Glomerular visceral epithelial cell (primary cell): Measurements from ENCODE around the gene ACOT4.
"Not testable (repeated sequence)": the region's sequence is repeated elsewhere in the genome, so short reads cannot be mapped to it uniquely, and the experiment has no call there.

Experiments used
- DNase-seq: peaks from one replicate; pipeline ENCODE4 v3.0.0-alpha.2; 2016; ENCODE audit errors: extremely low spot score

Gene ACOT4

DNA sequence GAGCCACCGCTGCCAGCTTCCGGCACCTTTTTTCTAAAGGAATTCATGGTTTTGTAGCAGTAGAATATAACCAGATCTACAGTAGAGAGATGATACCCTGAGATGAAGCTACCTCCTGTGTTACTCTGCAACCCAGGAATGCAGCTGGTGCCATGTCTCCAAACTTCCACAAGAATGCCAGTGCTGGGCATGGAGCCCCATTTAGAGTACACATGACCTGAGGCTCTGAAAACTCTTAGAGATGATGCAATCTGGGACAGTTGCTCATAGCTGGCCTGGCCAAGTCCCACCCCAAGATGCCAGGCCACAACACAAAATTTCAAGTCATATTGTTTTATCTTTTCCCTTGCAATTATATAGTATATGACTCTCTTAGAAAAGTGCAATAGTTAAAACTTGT is 14.5 kb upstream of the ACOT4 start:
- DNase-seq: not testable (repeated sequence)

DNA sequence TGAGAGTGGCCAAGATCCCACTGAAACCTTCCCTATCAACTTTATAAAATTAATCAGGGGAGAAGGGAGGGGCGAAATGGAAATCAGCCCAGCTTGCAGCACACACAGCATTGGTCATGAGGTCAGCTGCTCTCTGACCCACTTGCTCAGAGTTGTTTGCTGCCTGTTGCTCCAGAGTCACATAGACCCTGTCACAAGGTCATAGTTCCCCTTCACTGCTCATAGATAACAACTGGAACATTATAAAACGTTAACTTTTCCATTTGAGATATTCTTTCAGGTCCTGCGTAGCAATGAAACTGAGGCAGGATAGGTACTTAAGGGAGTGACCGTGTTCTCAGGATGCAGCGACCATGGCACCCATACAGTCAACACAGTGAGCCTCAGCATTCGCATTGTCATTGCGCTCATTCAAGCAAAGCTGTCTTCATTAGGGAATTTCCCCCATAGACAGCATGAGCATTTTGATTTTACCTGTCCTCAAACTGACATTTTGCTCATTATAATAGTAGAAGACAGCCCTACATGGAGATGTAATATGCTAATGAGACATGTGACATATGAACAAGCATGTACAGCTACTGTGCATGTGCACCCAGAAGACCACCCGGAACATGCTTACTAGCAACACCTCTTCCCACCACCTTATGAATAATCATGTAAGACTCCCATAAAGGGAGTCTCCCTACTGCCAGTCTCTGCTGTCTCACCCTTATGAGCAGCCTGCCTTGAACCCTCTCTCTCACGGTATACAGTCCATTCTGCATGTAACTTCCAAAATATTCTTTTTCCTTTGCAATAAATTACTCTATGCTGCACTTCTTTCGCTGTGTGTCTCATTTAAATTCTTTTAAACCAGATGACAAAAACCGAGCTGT is 9.3 kb upstream of the ACOT4 start:
- DNase-seq: not testable (repeated sequence)

DNA sequence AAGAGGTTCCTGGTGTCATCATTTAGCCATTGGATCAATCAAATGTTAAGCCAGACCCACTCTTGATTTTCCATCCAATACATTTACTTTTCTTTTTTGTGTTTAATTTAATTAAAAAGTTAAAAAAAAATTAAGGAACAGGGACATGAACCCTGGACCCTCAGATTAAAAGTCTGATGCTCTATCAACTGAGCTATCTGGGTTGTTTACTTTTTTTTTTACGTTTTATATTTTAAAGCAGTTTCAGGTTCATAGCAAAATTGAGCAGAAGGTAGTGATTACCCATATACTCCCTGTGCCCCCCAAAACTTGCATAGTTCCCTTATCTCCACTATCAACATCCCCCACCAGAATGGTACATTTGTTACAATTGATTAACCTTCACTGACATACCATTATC is 3.0 kb upstream of the ACOT4 start:
- DNase-seq: no peak

DNA sequence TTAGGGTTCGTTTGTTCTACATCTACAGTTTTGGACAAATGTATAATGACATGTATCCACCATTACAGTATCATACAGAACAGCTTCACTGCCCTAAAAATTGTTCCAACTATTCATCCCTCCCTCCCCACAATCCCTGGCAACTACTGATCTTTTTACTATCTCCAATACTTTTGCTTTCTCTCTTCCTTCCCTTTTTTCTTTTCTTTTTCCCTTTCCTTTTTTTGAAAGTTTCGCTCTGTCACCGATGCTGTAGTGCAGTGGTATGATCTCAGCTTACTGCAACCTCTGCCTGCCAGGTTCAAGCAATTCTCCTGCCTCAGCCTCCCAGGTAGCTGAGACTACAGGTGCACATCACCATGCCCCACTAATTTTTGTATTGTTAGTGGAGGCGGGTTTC is 2.6 kb upstream of the ACOT4 start:
- DNase-seq: no peak

DNA sequence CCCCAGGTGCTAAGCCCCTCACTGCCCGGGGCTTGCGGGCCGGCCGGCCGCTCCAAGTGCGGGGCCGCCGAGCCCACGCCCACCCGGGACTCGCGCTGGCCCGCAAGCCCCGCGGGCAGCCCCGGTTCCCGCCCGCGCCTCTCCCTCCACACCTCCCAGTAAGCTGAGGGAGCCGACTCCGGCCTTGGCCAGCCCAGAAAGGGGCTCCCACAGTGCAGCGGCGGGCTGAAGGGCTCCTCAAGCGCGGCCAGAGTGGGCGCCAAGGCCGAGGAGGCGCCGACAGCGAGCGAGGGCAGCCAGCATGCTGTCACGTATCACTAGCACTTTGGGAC is 1.0 kb upstream of the ACOT4 start:
- not testable (repeated sequence) for DNase-seq

DNA sequence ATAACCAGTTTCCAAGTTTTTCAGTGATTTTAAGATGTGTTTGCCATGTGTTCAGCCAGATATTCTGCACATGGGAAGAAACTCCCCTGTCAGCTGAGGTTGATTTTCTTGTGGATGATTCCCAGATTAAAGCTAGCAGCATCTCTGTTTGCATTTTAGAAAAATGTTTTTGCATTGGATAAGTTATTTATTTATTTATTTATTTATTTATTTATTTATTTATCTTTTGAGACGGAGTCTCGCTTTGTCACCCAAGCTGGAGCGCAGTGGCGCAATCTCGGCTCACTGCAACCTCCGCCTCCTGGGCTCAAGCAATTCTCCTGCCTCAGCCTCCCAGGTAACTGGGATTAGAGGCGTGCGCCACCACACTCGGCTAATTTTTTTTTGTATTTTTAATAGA is 2.8 kb downstream of the ACOT4 start:
- no peak for DNase-seq

DNA sequence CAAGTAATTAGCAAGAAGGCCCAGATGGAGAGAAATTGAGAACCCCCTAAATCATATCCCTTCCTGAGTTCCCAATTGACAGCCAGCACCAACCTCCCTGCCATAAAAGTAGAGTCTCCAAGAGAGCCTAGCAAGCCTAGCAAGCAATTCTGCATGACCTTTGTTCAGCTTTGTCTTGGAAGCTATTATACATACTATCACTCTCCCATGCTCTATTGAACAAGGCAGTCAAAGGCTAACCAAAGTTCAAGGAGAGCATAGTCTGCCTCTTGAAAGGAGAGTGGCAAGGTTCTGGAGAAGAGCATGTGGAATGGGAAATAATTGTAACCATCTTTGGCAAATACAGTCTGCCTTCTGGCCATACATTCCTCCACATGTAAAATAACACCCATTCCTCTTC is 7.8 kb downstream of the ACOT4 start:
- no peak for DNase-seq

DNA sequence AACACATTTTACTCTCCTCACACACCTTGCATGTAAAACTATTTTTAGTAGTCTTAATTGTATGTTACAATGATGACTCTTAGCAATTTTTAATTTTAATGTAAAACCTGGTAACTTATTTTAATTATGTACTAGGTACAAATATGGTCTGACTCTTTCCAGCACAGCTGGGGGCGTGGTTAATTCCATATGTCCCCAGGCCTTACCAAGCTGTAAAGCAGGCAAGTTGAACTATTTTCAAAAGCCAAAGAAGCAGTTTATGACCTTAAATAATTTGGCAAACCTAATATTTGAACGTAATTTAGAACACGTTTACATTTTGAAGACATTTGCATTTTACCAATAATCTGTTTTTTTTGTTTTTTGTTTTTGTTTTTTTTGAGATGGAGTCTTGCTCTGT is 11.3 kb downstream of the ACOT4 start:
- DNase-seq: no peak

DNA sequence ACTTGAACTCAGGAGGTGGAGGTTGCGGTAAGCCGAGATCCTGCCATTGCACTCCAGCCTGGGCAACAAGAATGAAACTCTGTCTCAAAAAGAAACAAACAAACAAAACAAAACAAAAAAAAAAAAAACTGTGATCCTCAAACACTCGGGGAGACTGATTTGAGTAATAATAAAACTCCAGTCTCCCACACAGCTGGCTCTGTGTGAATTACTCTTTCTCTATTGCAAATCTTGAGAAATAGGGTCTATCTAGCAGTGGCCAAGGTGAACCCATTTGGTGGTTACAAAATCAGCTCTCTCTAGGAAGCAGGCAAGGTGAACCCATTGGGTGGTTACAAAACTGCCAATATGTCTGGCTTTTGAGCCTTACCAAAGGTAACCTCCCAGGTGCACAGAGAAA is 14.6 kb downstream of the ACOT4 start:
- no peak for DNase-seq

DNA sequence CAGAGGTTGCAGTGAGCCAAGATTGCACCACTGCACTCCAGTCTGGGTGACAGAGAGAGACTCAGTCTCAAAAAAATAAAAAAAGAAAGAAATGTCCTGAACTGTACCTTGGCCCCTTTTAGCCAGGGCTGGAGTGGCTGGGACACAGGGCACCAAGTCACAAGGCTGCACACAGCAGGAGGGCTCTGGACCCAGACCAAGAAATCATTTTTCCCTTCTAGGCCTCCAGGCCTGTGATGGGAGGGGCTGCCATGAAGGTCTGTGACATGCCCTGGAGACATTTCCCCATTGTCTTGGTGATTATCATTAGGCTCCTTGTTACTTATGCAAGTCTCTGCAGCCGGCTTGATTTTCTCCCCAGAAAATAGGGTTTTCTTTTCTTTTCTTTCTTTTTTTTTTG is 15.6 kb downstream of the ACOT4 start:
- DNase-seq: no peak

DNA sequence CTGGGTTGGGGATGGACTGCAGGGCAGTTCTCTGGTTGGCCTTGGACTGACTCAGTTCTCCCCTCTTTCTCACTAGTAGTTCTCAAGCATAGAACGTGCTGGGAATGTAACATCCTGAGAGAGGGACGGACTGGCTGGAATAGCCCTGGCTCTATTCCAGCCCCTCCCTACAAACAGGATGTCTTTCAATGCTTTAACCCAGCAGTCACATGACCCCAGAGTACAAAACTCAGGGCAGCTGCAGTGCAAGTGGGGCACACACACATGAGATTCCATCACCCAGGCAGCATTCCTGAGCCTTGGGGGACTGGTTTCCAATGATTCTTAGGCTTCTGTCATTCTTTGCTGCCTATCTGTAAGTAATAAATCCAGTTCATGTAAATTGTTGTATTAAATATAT is 19.0 kb downstream of the ACOT4 start:
- DNase-seq: peak; percentile 36

DNA sequence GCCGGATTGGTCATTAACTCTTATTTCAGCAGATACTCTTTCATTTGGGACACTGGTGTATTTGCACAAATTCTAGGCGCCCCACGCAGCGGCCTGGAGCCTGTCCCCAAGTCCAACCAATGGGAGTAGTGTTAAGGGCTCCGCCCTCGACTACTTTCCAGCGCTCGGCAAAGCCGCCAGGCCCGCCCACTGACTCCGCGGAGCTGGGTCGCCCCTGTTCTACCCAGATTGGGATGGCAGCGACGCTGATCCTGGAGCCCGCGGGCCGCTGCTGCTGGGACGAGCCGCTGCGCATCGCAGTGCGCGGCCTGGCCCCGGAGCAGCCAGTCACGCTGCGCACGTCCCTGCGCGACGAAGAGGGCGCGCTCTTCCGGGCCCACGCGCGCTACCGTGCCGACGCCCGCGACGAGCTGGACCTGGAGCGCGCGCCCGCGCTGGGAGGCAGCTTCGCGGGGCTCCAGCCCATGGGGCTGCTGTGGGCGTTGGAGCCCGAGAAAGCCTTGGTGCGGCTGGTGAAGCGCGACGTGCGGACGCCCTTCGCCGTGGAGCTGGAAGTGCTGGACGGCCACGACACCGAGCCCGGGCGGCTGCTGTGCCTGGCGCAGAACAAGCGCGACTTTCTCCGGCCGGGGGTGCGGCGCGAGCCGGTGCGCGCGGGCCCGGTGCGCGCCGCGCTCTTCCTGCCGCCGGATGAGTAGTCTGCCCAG is 20.8 kb downstream of the ACOT4 start, which contains the start of gene ACOT6:
Gene ACOT6 (plus strand): TSS at position 179 of the 707 bp plus-strand sequence. CDS start 55 bp downstream, at position 234.
- peak; percentile 68 for DNase-seq

DNA sequence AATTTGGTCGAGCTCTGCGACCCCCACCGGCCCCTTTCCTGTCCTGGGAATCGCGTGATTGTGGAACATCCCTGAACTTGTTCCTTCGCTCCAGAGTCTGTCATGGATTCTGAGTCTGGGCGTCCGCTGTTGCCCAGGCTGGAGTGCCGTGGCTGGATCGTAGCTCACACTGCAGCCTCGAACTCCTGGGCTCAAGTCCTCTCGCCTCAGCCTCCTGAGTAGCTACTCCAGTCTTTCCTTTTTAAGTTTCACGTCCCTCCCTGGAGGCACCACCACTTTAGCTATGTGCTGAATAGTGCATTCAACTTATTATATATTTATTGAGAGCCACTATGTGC is 21.3 kb downstream of the ACOT4 start:
- DNase-seq: no peak

DNA sequence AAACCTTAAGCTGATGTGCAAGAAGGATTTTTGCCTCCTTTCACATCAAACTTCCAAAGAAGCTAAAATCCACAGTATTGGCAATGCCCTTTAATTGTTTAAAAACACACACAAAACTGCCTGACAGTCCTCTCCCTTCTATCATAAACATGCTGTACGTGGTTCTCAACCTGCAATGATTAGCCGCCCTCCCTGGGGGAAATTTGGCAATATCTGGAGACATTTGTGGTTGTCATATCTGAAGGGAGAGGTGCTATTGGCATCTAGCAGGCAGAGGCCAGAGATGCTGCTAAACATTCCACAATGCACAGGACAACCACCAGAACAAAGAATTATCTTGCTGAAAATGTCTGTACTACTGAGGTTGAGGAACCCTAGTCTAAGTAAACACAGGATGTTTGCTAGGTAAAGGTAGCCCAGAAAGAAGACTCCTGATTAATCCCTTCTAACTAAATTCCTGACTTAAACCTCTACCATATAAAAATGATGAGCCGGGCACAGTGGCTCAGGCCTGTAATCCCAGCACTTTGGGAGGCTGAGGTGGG is 21.8 kb downstream of the ACOT4 start:
- DNase-seq: no peak

DNA sequence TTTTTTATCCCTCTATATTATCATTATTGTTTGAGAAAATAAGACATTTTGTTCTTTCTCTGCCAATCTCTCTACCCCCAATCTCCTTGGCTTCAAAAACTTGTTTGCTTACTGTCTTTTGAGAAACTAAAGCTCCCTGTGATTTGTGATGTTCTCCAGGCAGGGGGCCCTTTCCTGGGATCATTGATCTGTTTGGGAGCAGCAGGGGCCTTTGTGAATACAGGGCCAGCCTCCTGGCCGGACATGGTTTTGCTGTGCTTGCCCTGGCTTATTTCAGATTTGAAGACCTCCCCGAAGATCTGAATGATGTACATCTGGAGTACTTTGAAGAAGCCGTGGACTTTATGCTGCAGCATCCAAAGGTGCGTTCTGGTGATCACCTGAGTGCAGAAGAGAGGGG is 25.2 kb downstream of the ACOT4 start:
- no peak for DNase-seq

DNA sequence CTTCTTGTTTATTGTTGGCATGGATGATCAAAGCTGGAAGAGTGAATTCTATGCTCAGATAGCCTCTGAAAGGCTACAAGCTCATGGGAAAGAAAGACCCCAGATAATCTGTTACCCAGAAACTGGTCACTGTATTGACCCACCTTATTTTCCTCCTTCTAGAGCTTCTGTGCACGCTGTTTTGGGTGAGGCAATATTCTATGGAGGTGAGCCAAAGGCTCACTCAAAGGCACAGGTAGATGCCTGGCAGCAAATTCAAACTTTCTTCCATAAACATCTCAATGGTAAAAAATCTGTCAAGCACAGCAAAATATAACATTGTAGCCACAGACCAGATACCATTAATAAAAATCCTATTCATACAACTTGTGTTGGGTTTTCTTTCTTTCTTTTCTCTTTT is 27.9 kb downstream of the ACOT4 start:
- DNase-seq: no peak

DNA sequence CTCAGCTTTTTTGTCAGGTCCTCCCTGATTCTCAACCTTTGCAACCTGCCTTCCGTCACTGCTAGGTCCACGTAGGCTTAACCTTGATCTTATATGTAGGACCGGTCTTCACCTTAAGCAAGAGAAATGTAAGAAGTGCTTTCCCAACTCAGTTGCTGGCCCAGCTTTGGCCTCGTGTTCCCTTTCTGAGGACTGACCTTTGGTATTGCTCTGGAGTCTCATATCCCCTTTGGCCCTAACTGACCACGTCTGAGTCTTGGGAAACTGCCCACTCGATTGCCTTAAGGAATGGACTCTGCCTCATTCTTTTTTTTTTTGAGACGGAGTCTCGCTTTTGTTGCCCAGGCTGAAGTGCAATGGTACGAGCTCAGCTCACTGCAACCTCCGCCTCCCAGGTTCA is 28.6 kb downstream of the ACOT4 start:
- DNase-seq: no peak

DNA sequence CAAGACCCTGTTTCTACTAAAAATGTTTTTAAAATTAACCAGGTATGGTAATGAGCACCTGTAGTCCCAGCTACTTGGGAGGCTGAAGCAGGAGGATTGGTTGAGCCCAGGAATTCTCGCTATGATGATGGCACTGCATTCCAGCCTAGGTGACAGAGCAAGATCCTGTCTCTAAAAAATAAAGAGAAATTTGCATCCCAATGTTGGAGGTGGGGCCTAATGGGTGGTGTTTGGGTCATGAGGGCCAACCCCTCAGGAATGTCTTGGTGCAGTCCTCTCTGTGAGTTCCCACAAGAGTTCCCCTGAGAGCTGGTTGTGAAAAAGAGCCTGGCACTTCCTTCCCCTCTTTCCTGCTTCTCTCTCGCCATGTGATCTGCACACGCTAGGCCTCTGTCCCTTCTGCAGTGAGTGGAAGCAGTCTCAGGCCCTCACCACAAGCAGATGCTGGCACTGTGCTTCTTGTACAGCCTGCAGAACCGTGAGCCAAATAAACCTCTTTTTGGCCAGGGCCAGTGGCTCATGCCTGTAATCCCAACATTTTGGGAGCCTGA is 31.9 kb downstream of the ACOT4 start:
- DNase-seq: no peak

DNA sequence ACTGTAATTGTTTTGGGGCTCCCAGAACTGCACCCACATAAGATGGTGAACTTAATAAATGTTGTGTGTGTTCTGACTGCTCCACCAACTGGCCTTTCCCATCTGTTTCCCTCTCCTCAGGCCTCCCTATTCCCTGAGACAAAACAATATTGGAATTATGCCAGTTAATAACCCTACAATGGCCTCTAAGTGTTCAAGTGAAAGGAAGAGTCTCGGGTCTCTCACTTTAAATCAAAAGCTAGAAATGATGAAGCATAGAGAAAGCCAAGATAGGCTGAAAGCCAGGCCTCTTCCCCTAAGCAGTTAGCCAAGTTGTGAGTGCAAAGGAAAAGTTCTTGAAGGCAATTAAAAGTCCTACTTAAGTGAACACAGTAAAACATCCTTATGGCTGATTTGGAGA is 34.0 kb downstream of the ACOT4 start:
- no peak for DNase-seq

DNA sequence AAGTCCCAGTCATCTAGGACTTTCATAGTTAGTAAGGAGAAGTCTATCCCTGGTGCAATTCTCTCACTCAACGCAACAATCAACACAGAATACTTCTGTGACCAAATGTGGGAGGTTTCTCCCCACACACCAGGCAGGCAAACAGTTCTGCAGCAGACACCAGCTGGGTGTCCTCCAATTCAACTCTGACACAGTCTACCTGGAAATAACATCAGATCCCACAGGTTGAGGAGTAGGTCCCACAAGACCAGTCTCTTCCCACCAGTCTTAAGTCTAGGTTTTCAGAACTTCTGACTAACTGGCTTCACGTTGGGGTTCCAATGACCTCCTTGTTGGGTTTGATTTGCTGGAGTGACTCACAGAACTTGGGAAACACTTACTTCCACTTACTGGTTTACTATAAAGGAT is 35.5 kb downstream of the ACOT4 start:
- DNase-seq: no peak

DNA sequence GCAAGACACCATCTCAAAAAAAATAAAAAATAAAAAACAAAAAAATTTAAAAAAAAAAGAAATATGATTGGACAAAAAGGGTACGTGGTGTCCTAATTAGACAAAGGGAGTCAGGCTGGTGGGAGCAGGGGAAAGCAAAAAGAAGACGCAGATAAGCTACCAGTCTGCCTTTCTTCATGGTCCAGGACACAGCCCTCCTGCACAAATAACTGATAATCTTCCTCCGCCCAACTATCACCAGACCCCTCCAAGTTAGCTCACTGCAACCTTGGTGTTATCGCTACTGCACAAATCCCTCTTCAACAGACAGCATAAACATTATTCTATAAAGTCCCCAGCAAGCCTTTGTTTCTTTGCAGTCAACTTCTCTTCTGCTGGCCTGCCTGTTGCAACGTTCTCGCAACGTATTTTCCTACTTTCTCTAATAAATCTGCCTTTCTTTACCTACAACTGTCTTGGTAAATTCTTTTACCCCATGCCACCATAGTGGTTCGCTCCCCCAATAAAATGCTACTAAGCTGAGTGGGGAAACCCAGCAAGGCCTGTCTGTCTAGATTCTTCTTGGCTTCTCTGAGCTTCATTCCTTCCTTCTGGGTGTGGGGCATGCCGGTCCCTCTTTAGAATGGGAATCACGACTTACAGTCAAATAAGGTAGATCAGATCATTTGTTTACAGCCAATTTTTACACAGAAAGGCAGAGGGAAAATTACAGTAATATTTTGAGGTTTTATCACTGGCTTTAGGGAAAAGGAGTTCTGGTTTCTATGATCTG is 38.5 kb downstream of the ACOT4 start:
- no peak for DNase-seq
